DMS 273 (cell line): ENCODE results near the gene SUN1.
A peak's percentile ranks its signal among the peaks of the same experiment; 100 is the strongest.

ENCODE experiments used
- DNase-seq: peaks from one replicate; lab custom pipeline; 2025; ENCODE audit not compliant: unreplicated experiment; lab: John Stamatoyannopoulos, UW

Gene SUN1

GRCh38 chr7:903921-904755 lies 71.9 kb downstream of the SUN1 start:
- no peak for DNase-seq

GRCh38 chr7:904847-905246 lies 72.6 kb downstream of the SUN1 start:
- no peak for DNase-seq

GRCh38 chr7:906776-907157 lies 74.5 kb downstream of the SUN1 start:
- no peak for DNase-seq

GRCh38 chr7:907158-907980 lies 75.1 kb downstream of the SUN1 start:
- peak; percentile 72 for DNase-seq

GRCh38 chr7:908159-908581 lies 75.9 kb downstream of the SUN1 start:
- no peak for DNase-seq

GRCh38 chr7:908591-909357 lies 76.5 kb downstream of the SUN1 start:
- peak; percentile 89 for DNase-seq

GRCh38 chr7:909358-910329 lies 77.4 kb downstream of the SUN1 start:
- peak; percentile 74 for DNase-seq

- DNase-seq = no peak
Observed at GRCh38 chr7:910441-910861, 78.2 kb downstream of the SUN1 start.

- DNase-seq = no peak
Observed at GRCh38 chr7:910931-911431, 78.7 kb downstream of the SUN1 start.

GRCh38 chr7:911791-912480 lies 79.7 kb downstream of the SUN1 start:
- no peak for DNase-seq

GRCh38 chr7:913736-914520 lies 81.7 kb downstream of the SUN1 start:
- DNase-seq = peak; percentile 62

- DNase-seq = no peak
Observed at GRCh38 chr7:914521-915194, 82.4 kb downstream of the SUN1 start.

GRCh38 chr7:915291-916218 lies 83.3 kb downstream of the SUN1 start:
- peak; percentile 55 for DNase-seq

GRCh38 chr7:916291-916941 lies 84.1 kb downstream of the SUN1 start:
- DNase-seq = peak; percentile 64

GRCh38 chr7:917255-918117 lies 85.2 kb downstream of the SUN1 start:
- DNase-seq = no peak

- DNase-seq = no peak
Observed at GRCh38 chr7:918118-918425, 85.8 kb downstream of the SUN1 start.
